Neural cell (in vitro differentiated cells): ENCODE data around the gene LAG3. TPM values are rescaled to one million over a fixed set of nuclear protein-coding genes. Genes with fewer than 3 reads are reported as not detected.

Experiments used
- H2AFZ ChIP-seq: fragments of 200-600, 300-800 bp; sonication (generic), shearing (Covaris generic); 2 replicates; pipeline ENCODE4 v1.6.0; 2014; ENCODE audit warnings: low read depth, mild to moderate bottlenecking, antibody characterized with exemption, low read length, moderate library complexity
- H3F3A ChIP-seq: fragments of 200-600 bp; shearing (Covaris generic); 2 replicates; pipeline ENCODE4 v1.6.1; 2016; ENCODE audit warnings: mild to moderate bottlenecking, moderate library complexity, mixed read lengths, antibody characterized with exemption, low read length; ENCODE audit not compliant: insufficient read depth, poor library complexity, severe bottlenecking
- H3K27ac ChIP-seq: fragments of 200-600, 300-800 bp; sonication (generic), shearing (Covaris generic); 2 replicates; pipeline ENCODE4 v1.5.1; 2014; ENCODE audit warnings: mild to moderate bottlenecking, low read length, moderate library complexity
- H3K27me3 ChIP-seq: fragments of 300-800, 200-600 bp; sonication (generic), shearing (Covaris generic); 2 replicates; pipeline ENCODE4 v1.6.0; 2014; ENCODE audit warnings: mild to moderate bottlenecking, low read depth, low read length, moderate library complexity; ENCODE audit not compliant: insufficient read depth
- H3K36me3 ChIP-seq: fragments of 300-800, 200-600 bp; sonication (generic), shearing (Covaris generic); 2 replicates; pipeline ENCODE4 v1.5.1; 2014; ENCODE audit warnings: mild to moderate bottlenecking, antibody characterized with exemption, low read length, moderate library complexity; ENCODE audit not compliant: insufficient read depth
- H3K4me2 ChIP-seq: fragments of 300-800, 200-600 bp; sonication (generic), shearing (Covaris generic); 2 replicates; pipeline ENCODE4 v1.6.0; 2014; ENCODE audit warnings: mild to moderate bottlenecking, low read length
- H3K4me3 ChIP-seq: fragments of 300-800, 200-600 bp; sonication (generic), shearing (Covaris generic); 2 replicates; pipeline ENCODE4 v1.5.1; 2014; ENCODE audit warnings: mild to moderate bottlenecking, low read length, moderate library complexity
- H3K79me2 ChIP-seq: fragments of 200-600 bp; shearing (Covaris generic); replicated peaks from 2 replicates; pipeline ENCODE4 v1.6.0; 2014; ENCODE audit warnings: mild to moderate bottlenecking, low read length, moderate library complexity; ENCODE audit not compliant: insufficient read depth
- H3K9ac ChIP-seq: fragments of 300-800, 200-600 bp; sonication (generic), shearing (Covaris generic); 2 replicates; pipeline ENCODE4 v1.6.1; 2016; ENCODE audit warnings: mild to moderate bottlenecking, low read length, mixed read lengths
- H3K9me2 ChIP-seq: fragments of 200-600 bp; shearing (Covaris generic); 2 replicates; pipeline ENCODE4 v1.6.1; 2016; ENCODE audit warnings: mild to moderate bottlenecking, low read length, mixed read lengths; ENCODE audit not compliant: insufficient read depth
- H3K9me3 ChIP-seq: fragments of 200-600, 300-800 bp; sonication (generic), shearing (Covaris generic); 2 replicates; pipeline ENCODE4 v1.6.1; 2016; ENCODE audit warnings: mild to moderate bottlenecking, mixed run types, low read length, moderate library complexity, mixed read lengths
- H4K20me1 ChIP-seq: fragments of 200-600 bp; shearing (Covaris generic); 2 replicates; pipeline ENCODE4 v1.6.1; 2016; ENCODE audit warnings: mild to moderate bottlenecking, mixed run types; ENCODE audit not compliant: insufficient read depth
- EP300 ChIP-seq: fragments of 450-650 bp; conservative IDR thresholded peaks from 2 replicates; pipeline ENCODE4 v1.6.1; 2014; ENCODE audit warnings: antibody characterized with exemption, mild to moderate bottlenecking, moderate library complexity; ENCODE audit not compliant: poor library complexity, severe bottlenecking
- EZH2 ChIP-seq: fragments of 200-600, 300-800 bp; shearing (Covaris generic), sonication (generic); IDR thresholded peaks from 2 replicates; pipeline ENCODE4 v1.6.1; 2014; ENCODE audit warnings: antibody characterized with exemption, low read length, borderline replicate concordance, mild to moderate bottlenecking; ENCODE audit not compliant: insufficient read depth, poor library complexity, severe bottlenecking
- MXI1 ChIP-seq: fragments of 450-650 bp; conservative IDR thresholded peaks from 2 replicates; pipeline ENCODE4 v1.6.1; 2014; ENCODE audit warnings: antibody characterized with exemption, mild to moderate bottlenecking; ENCODE audit not compliant: poor library complexity, severe bottlenecking
- POLR2AphosphoS5 ChIP-seq: IDR thresholded peaks from 2 replicates; pipeline ENCODE4 v1.6.1; 2012
- RAD21 ChIP-seq: fragments of 450-650 bp; conservative IDR thresholded peaks from 2 replicates; pipeline ENCODE4 v1.6.1; 2014; ENCODE audit warnings: antibody characterized with exemption, mild to moderate bottlenecking, moderate library complexity
- SMC3 ChIP-seq: fragments of 450-650 bp; conservative IDR thresholded peaks from 2 replicates; pipeline ENCODE4 v1.6.1; 2014; ENCODE audit warnings: antibody characterized with exemption, mild to moderate bottlenecking, moderate library complexity; ENCODE audit not compliant: poor library complexity
- TAF1 ChIP-seq: IDR thresholded peaks from 2 replicates; pipeline ENCODE4 v1.6.1; 2012; ENCODE audit warnings: low read depth
- polyA plus RNA-seq: library from polyadenylated mRNA; depleted of rRNA; stranded (reverse); fragments of >200 nt; gene quantifications from 2 replicates; pipeline ENCODE4 v1.2.3, GENCODE V29; 2014
- TF ChIP-seq, protein P1 (sequence below): fragments of 450-650 bp; IDR thresholded peaks from 2 replicates; pipeline ENCODE4 v1.5.1; 2014; ENCODE audit warnings: antibody characterized with exemption, mild to moderate bottlenecking, moderate library complexity; ENCODE audit not compliant: poor library complexity, severe bottlenecking
- TF ChIP-seq, protein P2 (sequence below): IDR thresholded peaks from 2 replicates; pipeline ENCODE4 v1.6.1; 2012; ENCODE audit warnings: borderline replicate concordance

The LAG3 gene
- polyA plus RNA-seq, 1 donor from 2014 or later: 1.4 TPM

DNA sequence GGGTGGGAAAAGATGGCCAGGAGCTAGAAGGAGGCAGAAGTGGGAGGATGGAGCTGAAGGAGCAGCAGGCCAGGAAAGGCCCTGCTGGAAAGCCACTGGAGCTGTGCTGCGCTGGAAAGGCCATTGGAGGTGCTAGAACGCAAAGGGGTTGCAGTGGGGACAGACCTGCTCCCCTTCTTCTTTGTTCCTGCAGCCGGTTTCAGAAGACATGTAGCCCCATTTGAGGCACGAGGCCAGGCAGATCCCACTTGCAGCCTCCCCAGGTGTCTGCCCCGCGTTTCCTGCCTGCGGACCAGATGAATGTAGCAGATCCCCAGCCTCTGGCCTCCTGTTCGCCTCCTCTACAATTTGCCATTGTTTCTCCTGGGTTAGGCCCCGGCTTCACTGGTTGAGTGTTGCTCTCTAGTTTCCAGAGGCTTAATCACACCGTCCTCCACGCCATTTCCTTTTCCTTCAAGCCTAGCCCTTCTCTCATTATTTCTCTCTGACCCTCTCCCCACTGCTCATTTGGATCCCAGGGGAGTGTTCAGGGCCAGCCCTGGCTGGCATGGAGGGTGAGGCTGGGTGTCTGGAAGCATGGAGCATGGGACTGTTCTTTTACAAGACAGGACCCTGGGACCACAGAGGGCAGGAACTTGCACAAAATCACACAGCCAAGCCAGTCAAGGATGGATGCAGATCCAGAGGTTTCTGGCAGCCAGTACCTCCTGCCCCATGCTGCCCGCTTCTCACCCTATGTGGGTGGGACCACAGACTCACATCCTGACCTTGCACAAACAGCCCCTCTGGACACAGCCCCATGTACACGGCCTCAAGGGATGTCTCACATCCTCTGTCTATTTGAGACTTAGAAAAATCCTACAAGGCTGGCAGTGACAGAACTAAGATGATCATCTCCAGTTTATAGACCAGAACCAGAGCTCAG lies 47.0 kb downstream of the LAG3 start:
- H3K4me3 ChIP-seq: no peak overlapping the region
- no peaks in the 10 kb centered on the region for H4K20me1 ChIP-seq
- peak overlapping the region; percentile 88 for H3K9ac ChIP-seq
- no peaks in the 10 kb centered on the region for H3K9me2 ChIP-seq
- no peak overlapping the region for H3K4me2 ChIP-seq
- no peaks in the 10 kb centered on the region for H3K36me3 ChIP-seq
- H2AFZ ChIP-seq: no peak overlapping the region
- H3K79me2 ChIP-seq: peaks cover 25% of the 10 kb centered on the region
- TF ChIP-seq POLR2AphosphoS5 (no peak), RAD21 (no peak), SMC3 (no peak), TAF1 (no peak), EP300 (no peak), EZH2 (no peak), MXI1 (no peak)
- TF ChIP-seq, protein P1, sequence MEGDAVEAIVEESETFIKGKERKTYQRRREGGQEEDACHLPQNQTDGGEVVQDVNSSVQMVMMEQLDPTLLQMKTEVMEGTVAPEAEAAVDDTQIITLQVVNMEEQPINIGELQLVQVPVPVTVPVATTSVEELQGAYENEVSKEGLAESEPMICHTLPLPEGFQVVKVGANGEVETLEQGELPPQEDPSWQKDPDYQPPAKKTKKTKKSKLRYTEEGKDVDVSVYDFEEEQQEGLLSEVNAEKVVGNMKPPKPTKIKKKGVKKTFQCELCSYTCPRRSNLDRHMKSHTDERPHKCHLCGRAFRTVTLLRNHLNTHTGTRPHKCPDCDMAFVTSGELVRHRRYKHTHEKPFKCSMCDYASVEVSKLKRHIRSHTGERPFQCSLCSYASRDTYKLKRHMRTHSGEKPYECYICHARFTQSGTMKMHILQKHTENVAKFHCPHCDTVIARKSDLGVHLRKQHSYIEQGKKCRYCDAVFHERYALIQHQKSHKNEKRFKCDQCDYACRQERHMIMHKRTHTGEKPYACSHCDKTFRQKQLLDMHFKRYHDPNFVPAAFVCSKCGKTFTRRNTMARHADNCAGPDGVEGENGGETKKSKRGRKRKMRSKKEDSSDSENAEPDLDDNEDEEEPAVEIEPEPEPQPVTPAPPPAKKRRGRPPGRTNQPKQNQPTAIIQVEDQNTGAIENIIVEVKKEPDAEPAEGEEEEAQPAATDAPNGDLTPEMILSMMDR: no peak
- TF ChIP-seq, protein P2, sequence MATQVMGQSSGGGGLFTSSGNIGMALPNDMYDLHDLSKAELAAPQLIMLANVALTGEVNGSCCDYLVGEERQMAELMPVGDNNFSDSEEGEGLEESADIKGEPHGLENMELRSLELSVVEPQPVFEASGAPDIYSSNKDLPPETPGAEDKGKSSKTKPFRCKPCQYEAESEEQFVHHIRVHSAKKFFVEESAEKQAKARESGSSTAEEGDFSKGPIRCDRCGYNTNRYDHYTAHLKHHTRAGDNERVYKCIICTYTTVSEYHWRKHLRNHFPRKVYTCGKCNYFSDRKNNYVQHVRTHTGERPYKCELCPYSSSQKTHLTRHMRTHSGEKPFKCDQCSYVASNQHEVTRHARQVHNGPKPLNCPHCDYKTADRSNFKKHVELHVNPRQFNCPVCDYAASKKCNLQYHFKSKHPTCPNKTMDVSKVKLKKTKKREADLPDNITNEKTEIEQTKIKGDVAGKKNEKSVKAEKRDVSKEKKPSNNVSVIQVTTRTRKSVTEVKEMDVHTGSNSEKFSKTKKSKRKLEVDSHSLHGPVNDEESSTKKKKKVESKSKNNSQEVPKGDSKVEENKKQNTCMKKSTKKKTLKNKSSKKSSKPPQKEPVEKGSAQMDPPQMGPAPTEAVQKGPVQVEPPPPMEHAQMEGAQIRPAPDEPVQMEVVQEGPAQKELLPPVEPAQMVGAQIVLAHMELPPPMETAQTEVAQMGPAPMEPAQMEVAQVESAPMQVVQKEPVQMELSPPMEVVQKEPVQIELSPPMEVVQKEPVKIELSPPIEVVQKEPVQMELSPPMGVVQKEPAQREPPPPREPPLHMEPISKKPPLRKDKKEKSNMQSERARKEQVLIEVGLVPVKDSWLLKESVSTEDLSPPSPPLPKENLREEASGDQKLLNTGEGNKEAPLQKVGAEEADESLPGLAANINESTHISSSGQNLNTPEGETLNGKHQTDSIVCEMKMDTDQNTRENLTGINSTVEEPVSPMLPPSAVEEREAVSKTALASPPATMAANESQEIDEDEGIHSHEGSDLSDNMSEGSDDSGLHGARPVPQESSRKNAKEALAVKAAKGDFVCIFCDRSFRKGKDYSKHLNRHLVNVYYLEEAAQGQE: no peak
- H3K27me3 ChIP-seq: no peaks in the 10 kb centered on the region
- H3K9me3 ChIP-seq: no peaks in the 10 kb centered on the region
- H3F3A ChIP-seq: no peaks in the 10 kb centered on the region
- peak overlapping the region; percentile 88 for H3K27ac ChIP-seq

DNA sequence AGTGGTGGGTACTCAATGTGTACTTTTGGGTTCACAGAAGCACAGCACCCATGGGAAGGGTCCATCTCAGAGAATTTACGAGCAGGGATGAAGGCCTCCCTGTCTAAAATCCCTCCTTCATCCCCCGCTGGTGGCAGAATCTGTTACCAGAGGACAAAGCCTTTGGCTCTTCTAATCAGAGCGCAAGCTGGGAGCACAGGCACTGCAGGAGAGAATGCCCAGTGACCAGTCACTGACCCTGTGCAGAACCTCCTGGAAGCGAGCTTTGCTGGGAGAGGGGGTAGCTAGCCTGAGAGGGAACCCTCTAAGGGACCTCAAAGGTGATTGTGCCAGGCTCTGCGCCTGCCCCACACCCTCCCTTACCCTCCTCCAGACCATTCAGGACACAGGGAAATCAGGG lies 47.8 kb downstream of the LAG3 start:
- peak overlapping the region; percentile 70 for H3K4me3 ChIP-seq

More for the DNA sequence above, 47.8 kb downstream of the LAG3 start:
- Histone ChIP-seq H3K9me2 (no peaks in the 10 kb centered on the region), H3K27me3 (no peaks in the 10 kb centered on the region), H3K9me3 (no peaks in the 10 kb centered on the region), H3K4me2 (no peak overlapping the region), H3K79me2 (peaks cover 25% of the 10 kb centered on the region), H3K9ac (peak overlapping the region; percentile 88), H3F3A (peaks cover 5% of the 10 kb centered on the region), H3K36me3 (no peaks in the 10 kb centered on the region), H3K27ac (peak overlapping the region; percentile 88), H4K20me1 (no peaks in the 10 kb centered on the region), H2AFZ (no peak overlapping the region)
- TF ChIP-seq, protein P2: no peak
- no peak for TF ChIP-seq RAD21
- no peak for TF ChIP-seq EZH2
- TF ChIP-seq, protein P1: no peak
- TF ChIP-seq SMC3: no peak
